PC-9 (cell line): ENCODE results near the gene CENPP.

Source experiments
- EZH2 ChIP-seq: fragments of 200-600 bp; sonication (generic); IDR thresholded peaks from 2 replicates; pipeline ENCODE4 v1.8.0; 2017; ENCODE audit warnings: antibody characterized with exemption, low read depth
- TF ChIP-seq, protein P1 (sequence below): fragments of 200-600 bp; sonication (generic); conservative IDR thresholded peaks from 2 replicates; pipeline ENCODE4 v1.6.1; 2017; ENCODE audit warnings: mixed run types, antibody characterized with exemption, mild to moderate bottlenecking, moderate library complexity

DNA sequence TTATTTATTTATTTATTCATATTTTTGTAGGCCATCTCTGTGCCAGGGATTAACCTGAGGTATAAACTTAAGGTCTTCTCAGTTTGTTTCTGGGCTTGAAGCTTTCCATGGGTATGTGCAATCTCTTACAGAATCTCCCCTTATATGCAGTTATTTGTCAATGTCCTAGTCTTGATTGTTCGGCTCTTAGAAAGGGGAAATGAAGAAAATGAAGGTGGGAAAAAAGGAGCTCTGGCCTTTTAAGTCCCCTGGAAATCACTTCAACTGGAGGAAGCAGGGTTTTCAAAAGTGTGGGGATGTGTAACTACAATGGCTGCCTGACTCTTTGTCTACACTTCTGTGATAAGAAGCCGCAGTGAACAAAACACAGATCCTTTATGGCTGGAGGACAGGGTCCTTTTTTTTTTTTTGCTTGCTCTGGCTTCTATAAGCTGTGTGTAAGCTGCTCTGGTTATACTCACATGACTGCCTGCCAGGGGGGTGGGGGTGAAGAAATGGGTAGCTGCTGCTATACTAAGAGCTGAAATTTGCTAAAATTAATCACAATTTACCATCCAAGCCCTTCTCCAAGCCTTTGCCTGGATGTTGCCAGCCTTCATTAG, 33.7 kb downstream of the CENPP start:
- no peak for TF ChIP-seq EZH2
- TF ChIP-seq, protein P1, sequence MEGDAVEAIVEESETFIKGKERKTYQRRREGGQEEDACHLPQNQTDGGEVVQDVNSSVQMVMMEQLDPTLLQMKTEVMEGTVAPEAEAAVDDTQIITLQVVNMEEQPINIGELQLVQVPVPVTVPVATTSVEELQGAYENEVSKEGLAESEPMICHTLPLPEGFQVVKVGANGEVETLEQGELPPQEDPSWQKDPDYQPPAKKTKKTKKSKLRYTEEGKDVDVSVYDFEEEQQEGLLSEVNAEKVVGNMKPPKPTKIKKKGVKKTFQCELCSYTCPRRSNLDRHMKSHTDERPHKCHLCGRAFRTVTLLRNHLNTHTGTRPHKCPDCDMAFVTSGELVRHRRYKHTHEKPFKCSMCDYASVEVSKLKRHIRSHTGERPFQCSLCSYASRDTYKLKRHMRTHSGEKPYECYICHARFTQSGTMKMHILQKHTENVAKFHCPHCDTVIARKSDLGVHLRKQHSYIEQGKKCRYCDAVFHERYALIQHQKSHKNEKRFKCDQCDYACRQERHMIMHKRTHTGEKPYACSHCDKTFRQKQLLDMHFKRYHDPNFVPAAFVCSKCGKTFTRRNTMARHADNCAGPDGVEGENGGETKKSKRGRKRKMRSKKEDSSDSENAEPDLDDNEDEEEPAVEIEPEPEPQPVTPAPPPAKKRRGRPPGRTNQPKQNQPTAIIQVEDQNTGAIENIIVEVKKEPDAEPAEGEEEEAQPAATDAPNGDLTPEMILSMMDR: no peak
